Gastrocnemius medialis (tissue), 4 donors: ENCODE measurements around the gene SDCCAG8.

Source experiments
- CTCF ChIP-seq, 5 experiments: fragments of 450-650 bp in 3 of 5; fragments of 200-600 bp in 2 of 5; sonication (generic) in 2 of 5; IDR thresholded peaks in 4 of 5; conservative IDR thresholded peaks in 1 of 5; 1 replicate in 4 of 5; 2 replicates in 1 of 5; pipeline ENCODE4 v1.5.1; 2016 to 2019; ENCODE audit warnings: antibody characterized with exemption in 5 of 5, mild to moderate bottlenecking in 3 of 5, moderate library complexity in 3 of 5
- POLR2A ChIP-seq, 2 donors: fragments of 450-650 bp; IDR thresholded peaks; one replicate each; pipeline ENCODE4 v1.6.1; 2017; ENCODE audit warnings: antibody characterized with exemption in 2 of 2, mild to moderate bottlenecking in 2 of 2, moderate library complexity in 2 of 2

GRCh38 chr1:243257189-243257588, 1.3 kb downstream of the SDCCAG8 start:
- TF ChIP-seq CTCF (IDR thresholded peaks at IDR 0.05 in 4 of 5, conservative IDR thresholded peaks at IDR 0.05 in 1 of 5) (no peak), POLR2A (IDR thresholded peaks at IDR 0.05) (no peak)
